Nephron (organoid): ENCODE measurements around the gene EIF1.

Source experiments
- H3K27ac Mint-ChIP-seq, 3 experiments: 2 replicates each; pipeline ENCODE4 v1.8.0; 2020; ENCODE audit warnings: mixed read lengths in 3 of 3, mild to moderate bottlenecking in 2 of 3, moderate library complexity in 1 of 3
- H3K27me3 Mint-ChIP-seq: 2 replicates; pipeline ENCODE4 v1.8.0; 2021; ENCODE audit warnings: low read depth, mild to moderate bottlenecking, moderate library complexity, mixed read lengths
- H3K36me3 Mint-ChIP-seq: 2 replicates; pipeline ENCODE4 v1.8.0; 2020; ENCODE audit warnings: low read depth, mixed read lengths
- H3K4me1 Mint-ChIP-seq: 2 replicates; pipeline ENCODE4 v1.8.0; 2020; ENCODE audit warnings: mixed read lengths
- H3K4me3 Mint-ChIP-seq, 3 experiments: 2 replicates each; pipeline ENCODE4 v1.8.0; 2020; ENCODE audit warnings: mild to moderate bottlenecking in 3 of 3, mixed read lengths in 3 of 3, moderate library complexity in 2 of 3
- H3K9me3 Mint-ChIP-seq: 2 replicates; pipeline ENCODE4 v1.8.0; 2020; ENCODE audit warnings: mixed read lengths
- TF ChIP-seq, protein P1 (sequence below), 3 experiments: fragments of 200-600 bp; sonication (generic); IDR thresholded peaks; one replicate each; pipeline ENCODE4 v1.5.0; 2021; ENCODE audit warnings: antibody characterized with exemption in 3 of 3; ENCODE audit not compliant: unreplicated experiment in 3 of 3

Gene EIF1

DNA sequence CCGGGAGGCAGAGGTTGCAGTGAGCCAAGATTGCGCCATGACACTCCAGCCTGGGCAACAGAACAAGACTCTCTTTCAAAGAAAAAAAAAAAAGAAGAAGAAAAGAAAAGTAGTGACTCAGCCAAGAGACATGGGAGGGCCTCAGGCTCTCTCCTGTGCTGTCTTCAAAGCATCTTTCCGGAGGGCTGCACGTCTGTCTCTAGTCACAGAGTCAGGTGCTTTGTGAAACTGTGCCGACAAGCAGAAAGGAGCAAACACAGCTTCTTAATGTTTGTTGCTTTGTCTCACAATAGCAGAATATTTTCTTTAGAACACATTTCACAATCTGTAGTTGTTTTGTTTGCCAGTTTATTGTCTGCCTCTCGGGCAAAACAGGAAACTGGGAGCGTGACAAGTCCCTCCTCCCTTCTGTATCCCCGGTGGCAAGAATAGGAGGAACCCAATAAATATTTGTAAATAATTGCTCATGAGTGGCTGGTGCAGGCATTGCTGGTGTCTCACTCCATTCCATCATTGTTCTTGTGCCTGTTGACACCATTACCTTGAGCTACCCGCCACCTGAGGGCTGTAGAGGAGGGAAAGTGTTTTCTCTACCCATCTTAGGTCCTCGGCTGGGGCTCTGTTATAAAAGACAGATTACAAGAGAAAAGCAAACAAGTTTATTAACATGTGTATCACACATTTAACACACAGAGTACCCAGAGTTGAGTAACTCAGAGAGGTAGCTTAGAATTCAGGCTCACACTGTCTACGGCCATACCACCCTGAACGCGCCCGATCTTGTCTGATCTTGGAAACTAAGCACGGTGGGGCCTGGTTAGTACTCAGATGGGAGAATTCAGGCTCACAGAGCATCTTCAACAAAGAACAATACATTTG is 29.0 kb downstream of the EIF1 start:
- TF ChIP-seq, protein P1, sequence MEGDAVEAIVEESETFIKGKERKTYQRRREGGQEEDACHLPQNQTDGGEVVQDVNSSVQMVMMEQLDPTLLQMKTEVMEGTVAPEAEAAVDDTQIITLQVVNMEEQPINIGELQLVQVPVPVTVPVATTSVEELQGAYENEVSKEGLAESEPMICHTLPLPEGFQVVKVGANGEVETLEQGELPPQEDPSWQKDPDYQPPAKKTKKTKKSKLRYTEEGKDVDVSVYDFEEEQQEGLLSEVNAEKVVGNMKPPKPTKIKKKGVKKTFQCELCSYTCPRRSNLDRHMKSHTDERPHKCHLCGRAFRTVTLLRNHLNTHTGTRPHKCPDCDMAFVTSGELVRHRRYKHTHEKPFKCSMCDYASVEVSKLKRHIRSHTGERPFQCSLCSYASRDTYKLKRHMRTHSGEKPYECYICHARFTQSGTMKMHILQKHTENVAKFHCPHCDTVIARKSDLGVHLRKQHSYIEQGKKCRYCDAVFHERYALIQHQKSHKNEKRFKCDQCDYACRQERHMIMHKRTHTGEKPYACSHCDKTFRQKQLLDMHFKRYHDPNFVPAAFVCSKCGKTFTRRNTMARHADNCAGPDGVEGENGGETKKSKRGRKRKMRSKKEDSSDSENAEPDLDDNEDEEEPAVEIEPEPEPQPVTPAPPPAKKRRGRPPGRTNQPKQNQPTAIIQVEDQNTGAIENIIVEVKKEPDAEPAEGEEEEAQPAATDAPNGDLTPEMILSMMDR (IDR thresholded peaks at IDR 0.05; ENCODE audit: unreplicated experiment in 3 of 3): no peak
- Mint-ChIP-seq H3K36me3 (no peaks in the 10 kb centered on the region), H3K4me1 (no peaks in the 10 kb centered on the region), H3K27ac (no peak overlapping the region), H3K4me3 (no peak overlapping the region), H3K27me3 (peaks cover 13% of the 10 kb centered on the region), H3K9me3 (no peaks in the 10 kb centered on the region)

DNA sequence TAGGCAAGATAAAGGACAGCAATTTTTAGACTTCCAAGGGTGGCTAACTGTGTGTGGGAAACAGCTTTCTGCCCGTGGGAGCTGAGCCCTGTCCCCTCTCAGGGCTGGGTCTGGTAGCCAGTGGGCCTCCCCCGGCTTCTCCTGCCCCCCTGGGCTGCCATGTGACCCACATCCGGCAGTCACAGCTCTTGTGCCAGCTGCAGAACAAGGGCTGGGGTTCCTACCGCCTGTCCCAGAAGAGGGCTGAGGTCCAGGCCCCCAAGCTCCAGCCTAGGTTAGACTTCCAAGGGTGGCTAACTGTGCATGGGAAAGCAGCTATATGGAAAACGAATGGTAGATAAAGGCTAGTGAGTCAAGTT is 29.6 kb downstream of the EIF1 start:
- no peak overlapping the region for H3K4me3 Mint-ChIP-seq
- TF ChIP-seq, protein P1 (IDR thresholded peaks at IDR 0.05; ENCODE audit: unreplicated experiment in 3 of 3): no peak
- no peaks in the 10 kb centered on the region for H3K36me3 Mint-ChIP-seq
- H3K27ac Mint-ChIP-seq: no peak overlapping the region
- H3K27me3 Mint-ChIP-seq: peaks cover 12% of the 10 kb centered on the region
- no peaks in the 10 kb centered on the region for H3K9me3 Mint-ChIP-seq
- no peaks in the 10 kb centered on the region for H3K4me1 Mint-ChIP-seq

DNA sequence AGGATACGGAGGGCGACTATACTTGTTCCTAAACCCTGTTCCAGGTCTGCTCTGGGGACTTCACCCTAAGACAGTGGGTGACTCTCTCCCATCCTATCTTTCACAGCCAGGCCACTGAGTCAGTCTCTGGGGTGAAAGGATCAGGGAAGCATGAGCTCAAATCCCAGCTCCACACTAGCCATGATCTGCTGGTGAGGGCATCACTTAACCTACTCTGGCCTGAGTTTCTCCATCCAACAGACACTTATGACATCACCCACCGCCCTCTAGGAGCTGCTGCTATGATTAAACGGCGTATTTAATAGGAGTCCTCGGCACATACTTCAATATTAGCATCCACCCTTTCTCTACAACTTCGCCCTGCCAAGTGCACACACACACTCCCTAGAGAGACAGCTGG is 33.5 kb downstream of the EIF1 start:
- Mint-ChIP-seq H3K4me3 (no peak overlapping the region), H3K9me3 (no peaks in the 10 kb centered on the region), H3K27me3 (peaks cover 7% of the 10 kb centered on the region), H3K4me1 (no peaks in the 10 kb centered on the region), H3K27ac (no peak overlapping the region), H3K36me3 (no peaks in the 10 kb centered on the region)
- TF ChIP-seq, protein P1 (IDR thresholded peaks at IDR 0.05; ENCODE audit: unreplicated experiment in 3 of 3): no peak

DNA sequence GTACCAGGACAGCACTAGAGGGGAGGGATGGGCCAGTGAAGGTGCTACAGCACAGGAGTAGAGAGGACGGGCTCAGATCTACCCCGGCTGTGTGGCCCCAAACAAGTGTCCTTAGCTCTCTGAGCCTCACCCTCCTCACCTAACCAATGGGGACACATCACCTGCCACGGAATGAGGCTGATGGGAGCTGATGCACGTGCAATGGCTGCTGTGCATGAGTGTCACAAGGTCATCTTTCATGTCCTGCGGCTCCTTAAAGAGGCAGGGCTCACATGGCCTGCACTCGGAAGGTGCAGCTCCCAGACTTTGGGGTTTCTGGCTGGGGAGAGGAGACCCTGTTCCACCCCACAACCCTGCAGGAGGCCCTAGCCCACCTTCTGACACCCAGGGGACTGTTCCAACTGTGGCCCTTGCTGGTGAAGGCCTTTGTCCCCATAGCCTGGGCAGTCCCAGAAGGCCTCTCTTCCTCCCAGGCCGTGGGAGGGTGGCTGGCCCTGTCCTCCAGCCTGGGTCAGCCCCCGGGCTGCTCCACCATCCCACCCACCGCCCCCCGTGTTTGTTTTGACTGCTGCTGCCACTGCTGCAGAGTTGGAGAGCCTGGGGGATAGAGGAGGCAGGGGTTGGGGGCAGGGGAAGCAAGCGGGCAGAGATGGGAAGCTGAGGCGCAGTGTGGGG is 35.3 kb downstream of the EIF1 start:
- no peak overlapping the region for H3K4me3 Mint-ChIP-seq
- H3K27me3 Mint-ChIP-seq: peaks cover 14% of the 10 kb centered on the region
- H3K9me3 Mint-ChIP-seq: no peaks in the 10 kb centered on the region
- H3K27ac Mint-ChIP-seq: no peak overlapping the region
- H3K4me1 Mint-ChIP-seq: no peaks in the 10 kb centered on the region
- H3K36me3 Mint-ChIP-seq: no peaks in the 10 kb centered on the region
- TF ChIP-seq, protein P1 (IDR thresholded peaks at IDR 0.05; ENCODE audit: unreplicated experiment in 3 of 3): no peak

DNA sequence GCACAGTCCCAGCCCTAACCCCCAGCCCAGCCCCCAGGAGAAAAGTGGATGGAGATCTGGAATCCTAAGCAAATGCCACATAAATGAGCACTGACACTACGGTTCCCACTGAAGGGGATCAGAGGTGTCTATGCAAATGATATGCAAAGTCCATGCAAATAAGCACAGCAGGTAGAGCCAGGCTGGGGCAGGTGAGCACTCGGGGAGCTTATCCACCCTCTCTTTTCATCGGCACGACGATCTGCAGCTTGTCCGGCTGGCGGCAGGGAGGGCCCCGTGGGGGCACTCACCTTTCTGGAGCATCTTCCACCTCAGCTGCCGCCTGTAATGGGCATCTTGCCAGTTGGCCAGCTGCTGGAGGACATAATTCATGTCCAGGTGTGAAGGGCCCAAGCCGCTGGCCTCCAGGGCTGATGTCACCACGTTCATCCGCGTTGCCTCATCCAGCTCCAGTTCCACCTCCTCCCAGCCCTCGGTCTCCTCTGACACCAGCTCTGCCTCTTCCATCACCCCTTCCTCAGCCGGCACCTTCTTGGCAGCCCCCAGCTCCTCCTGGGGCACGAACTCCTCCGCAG is 35.9 kb downstream of the EIF1 start:
- no peak overlapping the region for H3K27ac Mint-ChIP-seq
- H3K4me3 Mint-ChIP-seq: no peak overlapping the region
- TF ChIP-seq, protein P1 (IDR thresholded peaks at IDR 0.05; ENCODE audit: unreplicated experiment in 3 of 3): no peak
- H3K36me3 Mint-ChIP-seq: no peaks in the 10 kb centered on the region
- H3K9me3 Mint-ChIP-seq: no peaks in the 10 kb centered on the region
- H3K27me3 Mint-ChIP-seq: peaks cover 14% of the 10 kb centered on the region
- H3K4me1 Mint-ChIP-seq: no peaks in the 10 kb centered on the region
